CD1c-positive myeloid dendritic cell (primary cell): Measurements from ENCODE around the gene OGDH.
A peak's percentile ranks its signal among the peaks of the same experiment; 100 is the strongest.

Experiments
- DNase-seq: peaks from one replicate; pipeline ENCODE4 v3.0.0-alpha.2; 2016; ENCODE audit errors: extremely low spot score

OGDH gene

GRCh38 chr7:44637788-44638594 is 31.6 kb downstream of the OGDH start:
- DNase-seq: peak; percentile 92

GRCh38 chr7:44638611-44639557 is 32.5 kb downstream of the OGDH start:
- DNase-seq: peak; percentile 83

GRCh38 chr7:44639671-44640321 is 33.4 kb downstream of the OGDH start:
- peak; percentile 36 for DNase-seq

GRCh38 chr7:44643206-44643605 is 36.8 kb downstream of the OGDH start:
- no peak for DNase-seq

GRCh38 chr7:44645254-44645653 is 38.8 kb downstream of the OGDH start:
- DNase-seq: no peak

GRCh38 chr7:44645696-44646095 is 39.3 kb downstream of the OGDH start:
- DNase-seq: no peak

- DNase-seq: no peak
Observed at GRCh38 chr7:44646176-44646920, 39.9 kb downstream of the OGDH start.

GRCh38 chr7:44646921-44647636 is 40.7 kb downstream of the OGDH start:
- no peak for DNase-seq

GRCh38 chr7:44647981-44648714 is 41.7 kb downstream of the OGDH start:
- DNase-seq: no peak

- no peak for DNase-seq
Observed at GRCh38 chr7:44650242-44650641, 43.8 kb downstream of the OGDH start.

GRCh38 chr7:44650772-44651171 is 44.3 kb downstream of the OGDH start:
- no peak for DNase-seq

- no peak for DNase-seq
Observed at GRCh38 chr7:44652535-44652934, 46.1 kb downstream of the OGDH start.

- DNase-seq: no peak
Observed at GRCh38 chr7:44654255-44654796, 47.9 kb downstream of the OGDH start.

- DNase-seq: no peak
Observed at GRCh38 chr7:44655341-44655740, 48.9 kb downstream of the OGDH start.

- DNase-seq: no peak
Observed at GRCh38 chr7:44658979-44659378, 52.6 kb downstream of the OGDH start.

GRCh38 chr7:44661233-44661632 is 54.8 kb downstream of the OGDH start:
- DNase-seq: no peak

- DNase-seq: no peak
Observed at GRCh38 chr7:44664780-44665461, 58.5 kb downstream of the OGDH start.

GRCh38 chr7:44665531-44666213 is 59.2 kb downstream of the OGDH start:
- DNase-seq: no peak

GRCh38 chr7:44666566-44666965 is 60.1 kb downstream of the OGDH start:
- DNase-seq: no peak
